HepG2 (cell line): ENCODE data around the gene ALDH18A1. TPM values are rescaled to one million over a fixed set of nuclear protein-coding genes. Genes with fewer than 3 reads are reported as not detected.

ENCODE experiments used
- ATAC-seq: fragments of 200-7000 bp; cut with Tn5 transposase; 3 replicates; pipeline ENCODE4 v1.9.1; 2020; ENCODE audit warnings: mild to moderate bottlenecking, moderate library complexity
- BruUV-seq: library from RNA; stranded (reverse); fragments of 400-500 nt; replicated peaks from 2 replicates; lab custom pipeline; 2021; lab: Mats Ljungman, UMichigan
- CTCF ChIA-PET: fragments of 300-600 bp; formaldehyde crosslinking; extraction: SDS; loops from one replicate; lab custom pipeline; 2021; ENCODE audit warnings: low total read pairs, inconsistent platforms, low intra/inter-chr PET ratio; lab: Yijun Ruan, JAX
- POLR2A ChIA-PET: fragments of 350-600 bp; sonication (Branson Sonifier 250); formaldehyde crosslinking; loops from one replicate; lab custom pipeline; 2020; ENCODE audit warnings: antibody characterized with exemption, inconsistent platforms; lab: Yijun Ruan, JAX
- DNase-seq: peaks from one replicate; pipeline ENCODE4 v3.0.0-alpha.2; 2015; ENCODE audit warnings: low spot score
- FAIRE-seq: peaks from 3 replicates; lab custom pipeline; 2011; peaks lifted over from hg19 to GRCh38; lab: Jason Lieb, UNC
- H2AFZ ChIP-seq: one replicate; pipeline ENCODE4 v1.6.1; 2011; ENCODE audit warnings: low read length, inconsistent platforms
- H3K27ac ChIP-seq: fragments of 300-600 bp; 3 replicates; pipeline ENCODE4 v1.8.0; 2011; ENCODE audit warnings: mixed run types, mild to moderate bottlenecking, mixed read lengths, low read length, inconsistent platforms; ENCODE audit not compliant: insufficient read depth; ENCODE audit errors: extremely low read length
- H3K27me3 ChIP-seq, 2 experiments: fragments of 200-600 bp in 1 of 2; 2 replicates in 1 of 2; 3 replicates in 1 of 2; pipeline versions ENCODE4 v1.6.0 to v1.8.0; 2011; ENCODE audit warnings: low read length in 2 of 2, mild to moderate bottlenecking in 2 of 2, moderate library complexity in 2 of 2, inconsistent platforms in 1 of 2; ENCODE audit not compliant: insufficient read depth in 2 of 2, control insufficient read depth in 1 of 2
- H3K36me3 ChIP-seq, 2 experiments: fragments of 200-600 bp in 1 of 2; replicated peaks in 1 of 2; 2 replicates in 1 of 2; 3 replicates in 1 of 2; pipeline versions ENCODE4 v1.5.1 to v1.8.0; 2011; ENCODE audit warnings: low read length in 2 of 2, inconsistent platforms in 1 of 2; ENCODE audit not compliant: insufficient read depth in 2 of 2, control insufficient read depth in 1 of 2
- H3K4me1 ChIP-seq: 2 replicates; pipeline ENCODE4 v1.5.1; 2012; ENCODE audit warnings: low read length, inconsistent platforms; ENCODE audit not compliant: insufficient read depth
- H3K4me2 ChIP-seq: 2 replicates; pipeline ENCODE4 v1.6.0; 2011; ENCODE audit warnings: low read depth, low read length, inconsistent platforms
- H3K4me3 ChIP-seq, 3 experiments: fragments of 200-600 bp in 1 of 3; sonication (generic), shearing (Covaris generic) in 1 of 3; replicated peaks in 1 of 3; 2 replicates each; pipeline ENCODE4 v1.5.1; 2011 to 2016; ENCODE audit warnings: low read length in 3 of 3, inconsistent platforms in 2 of 3, low read depth in 2 of 3, mild to moderate bottlenecking in 2 of 3, control low read depth in 1 of 3, mixed read lengths in 1 of 3; ENCODE audit not compliant: insufficient read depth in 1 of 3
- H3K79me2 ChIP-seq: one replicate; pipeline ENCODE4 v1.6.1; 2011; ENCODE audit warnings: low read length, inconsistent platforms; ENCODE audit not compliant: insufficient read depth
- H3K9ac ChIP-seq: 2 replicates; pipeline ENCODE4 v1.6.0; 2011; ENCODE audit warnings: mild to moderate bottlenecking, low read depth, low read length, inconsistent platforms; ENCODE audit not compliant: insufficient read depth
- H3K9me3 ChIP-seq: 2 replicates; pipeline ENCODE4 v1.5.1; 2012; ENCODE audit warnings: mild to moderate bottlenecking, low read length
- H4K20me1 ChIP-seq: 2 replicates; pipeline ENCODE4 v1.6.0; 2011; ENCODE audit warnings: inconsistent platforms, mild to moderate bottlenecking, low read length, moderate library complexity; ENCODE audit not compliant: insufficient read depth
- ELK4 ChIP-seq: sonication (generic); formaldehyde crosslinking; IDR thresholded peaks from 2 replicates; pipeline ENCODE4 v1.9.0; 2021; ENCODE audit warnings: missing genetic modification reagents, borderline replicate concordance
- HOMEZ ChIP-seq: IDR thresholded peaks from 2 replicates; pipeline ENCODE4 v1.6.1; 2016; ENCODE audit warnings: low read depth
- IKZF4 ChIP-seq: sonication (generic); formaldehyde crosslinking; IDR thresholded peaks from 2 replicates; pipeline ENCODE4 v1.5.1; 2020; ENCODE audit warnings: borderline replicate concordance, mild to moderate bottlenecking, low read depth, missing genetic modification reagents; ENCODE audit errors: not compliant biosample characterization
- MTF1 ChIP-seq: sonication (generic); formaldehyde crosslinking; IDR thresholded peaks from 2 replicates; pipeline ENCODE4 v1.5.0; 2020; ENCODE audit warnings: missing genetic modification reagents
- PCBP2 ChIP-seq: fragments of 200-400 bp; formaldehyde crosslinking; optimal IDR thresholded peaks from 2 replicates; pipeline ENCODE3; 2018; ENCODE audit warnings: low read length, low read depth; ENCODE audit not compliant: poor library complexity, severe bottlenecking
- TARDBP ChIP-seq: sonication (generic); formaldehyde crosslinking; IDR thresholded peaks from 2 replicates; pipeline ENCODE4 v1.8.0; 2022; ENCODE audit warnings: mild to moderate bottlenecking, missing genetic modification reagents
- ZNF20 ChIP-seq: sonication (generic); formaldehyde crosslinking; IDR thresholded peaks from 2 replicates; pipeline ENCODE4 v1.4.0; 2020; ENCODE audit warnings: mild to moderate bottlenecking, moderate library complexity, missing genetic modification reagents
- ZNF205 ChIP-seq: IDR thresholded peaks from 2 replicates; pipeline ENCODE4 v1.6.1; 2018; ENCODE audit warnings: missing biosample characterization, missing genetic modification reagents
- ZNF607 ChIP-seq: sonication (generic); formaldehyde crosslinking; IDR thresholded peaks from 2 replicates; pipeline ENCODE4 v1.5.1; 2020; ENCODE audit warnings: missing genetic modification reagents, mild to moderate bottlenecking, borderline replicate concordance
- ZNF747 ChIP-seq: sonication (generic); formaldehyde crosslinking; IDR thresholded peaks from 2 replicates; pipeline ENCODE4 v1.8.1; 2023; ENCODE audit warnings: missing genetic modification reagents, mild to moderate bottlenecking, borderline replicate concordance
- WGBS: methylation state at CpG from one replicate; pipeline ENCODE4 v1.1.6; 2017; ENCODE audit warnings: low lambda C conversion rate; 5-methylcytosine and 5-hydroxymethylcytosine counted together
- in situ Hi-C: cut with HindIII; loops from 2 replicates; pipeline ENCODE4 v1.10.0; 2017; ENCODE audit warnings: low pct_unique_long_range_greater_than_20kb; ENCODE audit not compliant: extremely low pct_ligation_motif_present
- intact Hi-C: fragments of 100-400 bp; cut with micrococcal nuclease; formaldehyde crosslinking; loops from one replicate; pipeline ENCODE4 v1.10.0; 2022; ENCODE audit not compliant: unreplicated experiment
- polyA plus RNA-seq, 8 experiments: library from polyadenylated mRNA; depleted of rRNA in 3 of 8; stranded (reverse) in 7 of 8; unstranded in 1 of 8; fragments of >200 nt; fragmentation: Illumina TruSeq in 4 of 8; extraction: Trizol in 4 of 8; gene quantifications; 2 replicates each; pipeline versions ENCODE4 v1.2.1 to v1.2.3, GENCODE V29; 2011 to 2016; ENCODE audit warnings: low read depth in 4 of 8, missing spikeins in 1 of 8, mixed read lengths in 1 of 8; ENCODE audit not compliant: insufficient read depth in 1 of 8
- total RNA-seq, 5 experiments: library from RNA; depleted of rRNA; stranded (reverse); fragments of >200 nt; fragmentation: Illumina TruSeq; extraction: Trizol; gene quantifications; 2 replicates each; pipeline ENCODE4 v1.2.3, GENCODE V29; 2016; ENCODE audit warnings: low read depth in 1 of 5

Gene ALDH18A1
- total and polyA plus RNA-seq, 2 of the 13 experiments (the other 11 are each of a cell fraction or from before 2014, with no cell fraction given) = 180 to 263 TPM

GRCh38 chr10:95567903-95568630 is 88.4 kb downstream of the ALDH18A1 start:
- Histone ChIP-seq H4K20me1 (no peaks in the 10 kb centered on the region), H3K27me3 (peaks cover 3 to 12% of the 10 kb centered on the region in 2 experiments; a peak in 4 of 5 replicates), H3K79me2 (no peaks in the 10 kb centered on the region), H3K4me3 (no peak overlapping the region), H3K4me1 (peaks cover 33% of the 10 kb centered on the region), H2AFZ (no peak overlapping the region), H3K9ac (no peak overlapping the region), H3K27ac (no peak overlapping the region), H3K36me3 (no peaks in the 10 kb centered on the region), H3K4me2 (no peak overlapping the region), H3K9me3 (no peaks in the 10 kb centered on the region)
- ChIA-PET CTCF (no interaction called here), POLR2A (no interaction called here)
- TF ChIP-seq IKZF4 (CRISPR knock-in tag) = no peak
- no peak for TF ChIP-seq ZNF205 (CRISPR knock-in tag)
- TF ChIP-seq MTF1 (CRISPR knock-in tag) = no peak
- TF ChIP-seq HOMEZ (CRISPR knock-in tag) = no peak
- TF ChIP-seq ZNF747 = no peak
- TF ChIP-seq TARDBP (CRISPR knock-in tag) = no peak
- no peak for TF ChIP-seq ZNF607 (CRISPR knock-in tag)
- no peak for TF ChIP-seq ZNF20 (CRISPR knock-in tag)
- no peak for TF ChIP-seq PCBP2
- TF ChIP-seq ELK4 (CRISPR knock-in tag) = no peak
- 54% methylated on average over 3 of the region's 5 CpGs for WGBS
- no TSS peak for BruUV-seq
- DNase-seq (no peak), FAIRE-seq (no peak), ATAC-seq (no peak)
- intact Hi-C loops = no loop called here
- in situ Hi-C loops = loop anchor here (25.0 kb wide), 1 partner anchor 131 kb away; no protein-coding TSS in a partner anchor
